ENCODE measurements around the gene MLH3. TPM values are rescaled to one million over a fixed set of nuclear protein-coding genes. Genes with fewer than 3 reads are reported as not detected.

The MLH3 gene
- polyA plus RNA-seq, 1 of the 3 experiments (the other 2 are of a cell fraction), result 3.8 TPM

DNA sequence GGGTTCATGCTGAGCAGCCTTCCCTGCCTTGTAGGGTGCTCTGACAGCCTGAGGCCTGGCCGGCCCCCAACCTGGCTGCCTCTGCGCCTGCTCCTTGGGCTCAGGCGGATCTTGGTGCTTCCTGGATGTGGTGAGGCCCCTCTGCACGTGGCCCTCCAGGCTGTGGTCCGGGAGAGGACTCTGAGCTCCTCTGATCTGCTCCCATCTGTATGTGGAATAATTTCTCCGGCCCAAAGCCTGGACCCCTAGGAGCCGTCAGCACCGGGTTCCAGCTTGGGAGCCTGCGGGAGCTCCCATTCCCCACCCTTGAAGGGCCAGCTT lies 69.8 kb downstream of the MLH3 start:
- CTCF ChIA-PET, result interaction anchor here (1.1 to 1.6 kb wide), 3 partner anchors 21 to 36 kb away, joined by 3 read pairs; partner anchors contain the start of gene EIF2B2
- Histone ChIP-seq H3K4me3 (ENCODE audit: low read depth in 2 of 2, low read length in 1 of 2) (no peak overlapping the region), H3K4me1 (ENCODE audit: control insufficient read depth in 1 of 2, insufficient read depth in 2 of 2, low read depth in 1 of 2, low read length in 1 of 2) (peaks cover 35 to 49% of the 10 kb centered on the region in 2 experiments; a peak in 3 of 4 replicates), H3K36me3 (replicated peaks in 1 of 2; ENCODE audit: control insufficient read depth in 1 of 2, insufficient read depth in 2 of 2, low read length in 1 of 2) (no peaks in the 10 kb centered on the region), H4K20me1 (ENCODE audit: insufficient read depth) (no peaks in the 10 kb centered on the region), H3K4me2 (peak overlapping the region; percentile 48; the same call in 1 of the 2 replicates), H3F3A (replicated peaks; ENCODE audit: insufficient read depth) (no peaks in the 10 kb centered on the region), H3K27me3 (ENCODE audit: insufficient read depth) (no peaks in the 10 kb centered on the region), H2AFZ (ENCODE audit: low read depth) (no peak overlapping the region), H3K79me2 (ENCODE audit: insufficient read depth) (no peaks in the 10 kb centered on the region), H3K27ac (ENCODE audit: low read depth in 2 of 2, low read length in 1 of 2) (no peak overlapping the region), H3K9ac (no peak overlapping the region), H3K9me2 (no peaks in the 10 kb centered on the region), H3K9me3 (no peaks in the 10 kb centered on the region)
- no peak for DNase-seq
- WGBS (ENCODE audit: low lambda C conversion rate), result 100% methylated on average over 5 of the region's 9 CpGs
- POLR2A ChIA-PET, result no interaction called here
- no peak for TF ChIP-seq JUND (IDR thresholded peaks at IDR 0.05)
- no peak for TF ChIP-seq EZH2phosphoT487 (IDR thresholded peaks at IDR 0.05; ENCODE audit: borderline replicate concordance, low read depth)
- no peak for TF ChIP-seq TEAD4 (IDR thresholded peaks at IDR 0.05; ENCODE audit: borderline replicate concordance, insufficient read depth)
- TF ChIP-seq GATA2 (CRISPR knock-in tag; IDR thresholded peaks at IDR 0.05), result no peak
- TF ChIP-seq MEF2A (IDR thresholded peaks at IDR 0.05; ENCODE audit: borderline replicate concordance, low read depth), result no peak
- TF ChIP-seq, protein P1, sequence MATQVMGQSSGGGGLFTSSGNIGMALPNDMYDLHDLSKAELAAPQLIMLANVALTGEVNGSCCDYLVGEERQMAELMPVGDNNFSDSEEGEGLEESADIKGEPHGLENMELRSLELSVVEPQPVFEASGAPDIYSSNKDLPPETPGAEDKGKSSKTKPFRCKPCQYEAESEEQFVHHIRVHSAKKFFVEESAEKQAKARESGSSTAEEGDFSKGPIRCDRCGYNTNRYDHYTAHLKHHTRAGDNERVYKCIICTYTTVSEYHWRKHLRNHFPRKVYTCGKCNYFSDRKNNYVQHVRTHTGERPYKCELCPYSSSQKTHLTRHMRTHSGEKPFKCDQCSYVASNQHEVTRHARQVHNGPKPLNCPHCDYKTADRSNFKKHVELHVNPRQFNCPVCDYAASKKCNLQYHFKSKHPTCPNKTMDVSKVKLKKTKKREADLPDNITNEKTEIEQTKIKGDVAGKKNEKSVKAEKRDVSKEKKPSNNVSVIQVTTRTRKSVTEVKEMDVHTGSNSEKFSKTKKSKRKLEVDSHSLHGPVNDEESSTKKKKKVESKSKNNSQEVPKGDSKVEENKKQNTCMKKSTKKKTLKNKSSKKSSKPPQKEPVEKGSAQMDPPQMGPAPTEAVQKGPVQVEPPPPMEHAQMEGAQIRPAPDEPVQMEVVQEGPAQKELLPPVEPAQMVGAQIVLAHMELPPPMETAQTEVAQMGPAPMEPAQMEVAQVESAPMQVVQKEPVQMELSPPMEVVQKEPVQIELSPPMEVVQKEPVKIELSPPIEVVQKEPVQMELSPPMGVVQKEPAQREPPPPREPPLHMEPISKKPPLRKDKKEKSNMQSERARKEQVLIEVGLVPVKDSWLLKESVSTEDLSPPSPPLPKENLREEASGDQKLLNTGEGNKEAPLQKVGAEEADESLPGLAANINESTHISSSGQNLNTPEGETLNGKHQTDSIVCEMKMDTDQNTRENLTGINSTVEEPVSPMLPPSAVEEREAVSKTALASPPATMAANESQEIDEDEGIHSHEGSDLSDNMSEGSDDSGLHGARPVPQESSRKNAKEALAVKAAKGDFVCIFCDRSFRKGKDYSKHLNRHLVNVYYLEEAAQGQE (IDR thresholded peaks at IDR 0.05; ENCODE audit: low read depth, low read length), result no peak
- no peak for TF ChIP-seq NRF1 (IDR thresholded peaks at IDR 0.05; ENCODE audit: low read depth, low read length)
- TF ChIP-seq RFX5 (IDR thresholded peaks at IDR 0.05; ENCODE audit: low read length), result no peak
- TF ChIP-seq TAF1 (IDR thresholded peaks at IDR 0.05; ENCODE audit: borderline replicate concordance, low read depth, low read length), result no peak
- TF ChIP-seq EP300 (IDR thresholded peaks at IDR 0.05; ENCODE audit: borderline replicate concordance in 1 of 2, low read depth in 1 of 2, low read length in 1 of 2), result no peak
- no peak for TF ChIP-seq FOXM1 (IDR thresholded peaks at IDR 0.05; ENCODE audit: low read depth)
- no peak for TF ChIP-seq RCOR1 (IDR thresholded peaks at IDR 0.05; ENCODE audit: low read length)
- TF ChIP-seq, protein P2, sequence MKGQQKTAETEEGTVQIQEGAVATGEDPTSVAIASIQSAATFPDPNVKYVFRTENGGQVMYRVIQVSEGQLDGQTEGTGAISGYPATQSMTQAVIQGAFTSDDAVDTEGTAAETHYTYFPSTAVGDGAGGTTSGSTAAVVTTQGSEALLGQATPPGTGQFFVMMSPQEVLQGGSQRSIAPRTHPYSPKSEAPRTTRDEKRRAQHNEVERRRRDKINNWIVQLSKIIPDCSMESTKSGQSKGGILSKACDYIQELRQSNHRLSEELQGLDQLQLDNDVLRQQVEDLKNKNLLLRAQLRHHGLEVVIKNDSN (IDR thresholded peaks at IDR 0.05; ENCODE audit: borderline replicate concordance, low read depth), result no peak

Data from SK-N-SH (cell line).